Measurements from ENCODE around the gene TMEM59L. TPM values are rescaled to one million over a fixed set of nuclear protein-coding genes. Genes with fewer than 3 reads are reported as not detected.

TMEM59L gene
- total and polyA plus RNA-seq, 2 of the 13 experiments (the other 11 are each of a cell fraction or from before 2014, with no cell fraction given) = 0.97 to 5.5 TPM

DNA sequence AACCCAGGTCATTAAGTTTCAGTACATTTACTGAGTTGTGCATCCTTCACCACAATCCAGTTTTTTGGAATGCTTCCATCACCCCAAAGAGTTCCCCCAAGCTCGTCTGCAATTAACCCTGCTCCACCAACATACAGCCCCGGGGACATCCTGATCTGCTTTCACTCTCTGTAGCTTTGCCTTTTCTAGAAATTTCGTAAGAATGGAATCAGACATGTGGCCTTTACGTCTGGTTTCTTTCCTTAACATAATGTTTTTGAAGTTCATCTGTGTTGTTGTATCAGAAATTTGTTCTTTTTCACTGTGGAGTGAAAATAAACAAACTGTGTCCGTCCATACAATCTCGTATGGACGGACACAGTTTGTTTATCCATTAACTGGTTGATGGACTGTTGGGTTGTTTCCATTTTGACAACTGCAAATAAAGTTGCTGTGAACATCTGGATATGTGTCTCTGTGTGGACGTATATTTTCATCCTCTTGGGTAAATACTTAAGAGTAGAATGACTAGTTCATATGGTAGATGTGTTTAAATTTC, 27.1 kb downstream of the TMEM59L start (continued):
- TF ChIP-seq ZNF24 (IDR thresholded peaks at IDR 0.05) (no peak), JUN (CRISPR knock-in tag; IDR thresholded peaks at IDR 0.05) (no peak), JARID2 (CRISPR knock-in tag; IDR thresholded peaks at IDR 0.05; ENCODE audit: insufficient replicate concordance) (no peak), ZNF432 (CRISPR knock-in tag; IDR thresholded peaks at IDR 0.05; ENCODE audit: borderline replicate concordance) (no peak), PAF1 (CRISPR knock-in tag; IDR thresholded peaks at IDR 0.05) (no peak), KAT7 (CRISPR knock-in tag; IDR thresholded peaks at IDR 0.05; ENCODE audit: borderline replicate concordance) (no peak), ZNF891 (CRISPR knock-in tag; IDR thresholded peaks at IDR 0.05) (no peak), GATAD1 (CRISPR knock-in tag; IDR thresholded peaks at IDR 0.05) (no peak), BRD4 (CRISPR knock-in tag; IDR thresholded peaks at IDR 0.05) (no peak), ZNF7 (CRISPR knock-in tag; IDR thresholded peaks at IDR 0.05) (no peak)
- TF ChIP-seq, protein P1, sequence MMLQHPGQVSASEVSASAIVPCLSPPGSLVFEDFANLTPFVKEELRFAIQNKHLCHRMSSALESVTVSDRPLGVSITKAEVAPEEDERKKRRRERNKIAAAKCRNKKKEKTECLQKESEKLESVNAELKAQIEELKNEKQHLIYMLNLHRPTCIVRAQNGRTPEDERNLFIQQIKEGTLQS (CRISPR knock-in tag; IDR thresholded peaks at IDR 0.05) = no peak

GRCh38 chr19:18644196-18645034, 31.7 kb downstream of the TMEM59L start:
- peak; percentile 42; the same call in 1 of the 3 replicates for ATAC-seq
- Histone ChIP-seq H3K79me2 (ENCODE audit: insufficient read depth, low read length) (peaks cover 12% of the 10 kb centered on the region), H3K4me3 (replicated peaks in 1 of 3; ENCODE audit: insufficient read depth in 1 of 3, low read depth in 2 of 3, low read length in 3 of 3) (no peak overlapping the region), H2AFZ (ENCODE audit: low read length) (no peak overlapping the region), H3K27ac (ENCODE audit: extremely low read length, insufficient read depth, low read length) (no peak overlapping the region), H3K4me1 (ENCODE audit: insufficient read depth, low read length) (peaks cover 10% of the 10 kb centered on the region; the same call in 1 of the 2 replicates), H4K20me1 (ENCODE audit: insufficient read depth, low read length) (no peaks in the 10 kb centered on the region), H3K9ac (ENCODE audit: insufficient read depth, low read depth, low read length) (no peak overlapping the region), H3K4me2 (ENCODE audit: low read depth, low read length) (no peak overlapping the region), H3K9me3 (ENCODE audit: low read length) (no peaks in the 10 kb centered on the region), H3K27me3 (ENCODE audit: control insufficient read depth in 1 of 2, insufficient read depth in 2 of 2, low read length in 2 of 2) (no peaks in the 10 kb centered on the region), H3K36me3 (replicated peaks in 1 of 2; ENCODE audit: control insufficient read depth in 1 of 2, insufficient read depth in 2 of 2, low read length in 2 of 2) (no peaks in the 10 kb centered on the region; a peak in 1 of 5 replicates)
- ChIA-PET POLR2A (no interaction called here), CTCF (ENCODE audit: low intra/inter-chr PET ratio, low total read pairs) (no interaction called here)
- no peak for DNase-seq (ENCODE audit: low spot score)
- BruUV-seq (replicated peaks) = no TSS peak
- in situ Hi-C loops (cut with HindIII; ENCODE audit: extremely low pct_ligation_motif_present, low pct_unique_long_range_greater_than_20kb) (no loop called here), intact Hi-C loops (cut with micrococcal nuclease; ENCODE audit: unreplicated experiment) (no loop called here)
- 80% methylated on average over 15 of the region's 15 CpGs for WGBS (ENCODE audit: low lambda C conversion rate)
- FAIRE-seq = no peak
- peak; percentile 55 for TF ChIP-seq STAG1 (CRISPR knock-in tag; IDR thresholded peaks at IDR 0.05)
- TF ChIP-seq HMGXB3 (CRISPR knock-in tag; IDR thresholded peaks at IDR 0.05; ENCODE audit: borderline replicate concordance) = no peak
- TF ChIP-seq SMAD3 (CRISPR knock-in tag; IDR thresholded peaks at IDR 0.05) = no peak
- TF ChIP-seq DZIP1 (CRISPR knock-in tag; IDR thresholded peaks at IDR 0.05) = no peak
- no peak for TF ChIP-seq MED13 (CRISPR knock-in tag; IDR thresholded peaks at IDR 0.05)
- no peak for TF ChIP-seq ZNF737 (CRISPR knock-in tag; IDR thresholded peaks at IDR 0.05; ENCODE audit: borderline replicate concordance)
